OCI-M1 (cell line): ENCODE data around the gene MRPL22.
"Not testable (repeated sequence)": the region's sequence is repeated elsewhere in the genome, so short reads cannot be mapped to it uniquely, and the experiment has no call there.

Source experiments
- DNase-seq: peaks from one replicate; lab custom pipeline; 2025; lab: John Stamatoyannopoulos, UW

The MRPL22 gene

DNA sequence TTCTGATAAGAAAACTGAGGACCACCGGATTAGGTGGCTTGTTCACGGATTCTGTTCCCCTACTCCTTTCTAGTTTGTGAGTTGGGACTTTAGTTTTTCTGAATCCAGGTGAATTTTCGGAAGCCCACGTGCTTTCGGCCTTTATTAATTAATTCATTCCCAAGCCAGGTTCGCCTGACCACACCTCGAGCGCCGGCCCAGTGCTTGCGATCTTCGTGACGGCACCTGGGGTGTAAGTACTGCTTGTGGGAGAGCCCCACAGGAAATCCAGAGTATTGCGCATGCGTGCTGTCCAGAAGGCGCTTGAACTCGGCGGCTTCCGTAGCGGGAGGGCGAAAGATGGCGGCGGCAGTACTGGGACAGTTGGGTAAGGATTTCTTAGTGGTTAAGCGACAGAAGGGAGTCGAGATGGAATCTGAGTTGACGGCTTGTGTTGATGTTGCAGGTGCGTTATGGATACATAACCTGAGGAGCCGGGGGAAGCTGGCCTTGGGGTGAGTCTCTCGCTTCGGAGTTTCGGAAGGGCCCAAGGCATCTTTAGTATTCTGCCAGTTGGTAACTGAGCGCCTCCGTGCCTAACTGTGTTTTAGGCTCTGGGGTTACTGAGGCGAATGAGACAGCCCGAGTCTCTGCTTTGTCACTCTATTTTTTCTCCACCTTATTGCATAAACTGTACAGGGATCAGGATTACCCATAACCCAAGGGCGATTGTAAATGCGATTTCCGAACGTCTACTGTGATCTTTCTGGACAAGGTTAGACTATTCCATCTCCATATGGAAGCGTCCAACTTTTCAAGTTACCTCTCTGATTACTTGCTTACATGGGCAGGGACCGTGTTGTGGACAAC lies at the start of gene MRPL22:
MRPL22 (plus strand) TSS at position 302 of the 849 bp plus-strand sequence; CDS start at position 340, 38 bp downstream.
- peak; percentile 94 for DNase-seq

DNA sequence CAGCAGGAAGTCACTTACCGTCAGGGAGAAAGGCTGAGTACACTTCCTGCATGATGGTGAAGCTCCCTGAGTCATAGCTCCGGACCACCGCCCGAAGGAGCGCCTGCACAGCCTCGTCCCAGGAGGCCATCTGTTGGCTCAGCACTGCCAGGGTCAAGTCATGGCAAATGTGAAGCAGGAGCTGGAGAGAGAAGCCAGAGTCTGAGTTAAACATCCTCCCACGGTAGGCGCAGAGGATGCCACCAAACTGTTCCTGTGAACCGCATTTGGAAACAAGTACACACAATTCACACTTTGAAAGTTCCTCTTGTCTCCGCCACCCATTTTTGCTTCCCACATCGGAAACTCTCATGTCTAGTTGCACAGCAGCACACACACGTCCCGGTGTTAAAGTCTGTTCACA lies 48.5 kb upstream of the MRPL22 start:
- no peak for DNase-seq

DNA sequence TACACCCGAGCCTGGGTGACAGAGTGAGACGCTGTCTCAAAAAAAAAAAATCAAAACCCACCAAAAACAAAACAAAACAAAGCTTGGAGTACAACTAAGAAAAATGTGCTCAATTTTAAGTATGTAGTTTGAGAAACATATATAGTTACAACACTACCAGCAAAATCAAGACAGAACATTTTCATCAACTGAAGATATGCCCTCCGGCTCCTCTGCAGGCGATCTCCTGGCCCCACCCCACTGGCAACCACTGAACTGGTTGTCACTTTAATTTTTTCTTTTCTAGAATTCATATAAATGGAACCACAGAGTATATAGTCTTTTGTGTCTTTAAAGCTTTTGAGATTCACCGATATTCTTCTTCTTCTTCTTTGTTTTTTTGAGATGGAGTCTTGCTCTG lies 47.5 kb upstream of the MRPL22 start:
- DNase-seq = no peak

DNA sequence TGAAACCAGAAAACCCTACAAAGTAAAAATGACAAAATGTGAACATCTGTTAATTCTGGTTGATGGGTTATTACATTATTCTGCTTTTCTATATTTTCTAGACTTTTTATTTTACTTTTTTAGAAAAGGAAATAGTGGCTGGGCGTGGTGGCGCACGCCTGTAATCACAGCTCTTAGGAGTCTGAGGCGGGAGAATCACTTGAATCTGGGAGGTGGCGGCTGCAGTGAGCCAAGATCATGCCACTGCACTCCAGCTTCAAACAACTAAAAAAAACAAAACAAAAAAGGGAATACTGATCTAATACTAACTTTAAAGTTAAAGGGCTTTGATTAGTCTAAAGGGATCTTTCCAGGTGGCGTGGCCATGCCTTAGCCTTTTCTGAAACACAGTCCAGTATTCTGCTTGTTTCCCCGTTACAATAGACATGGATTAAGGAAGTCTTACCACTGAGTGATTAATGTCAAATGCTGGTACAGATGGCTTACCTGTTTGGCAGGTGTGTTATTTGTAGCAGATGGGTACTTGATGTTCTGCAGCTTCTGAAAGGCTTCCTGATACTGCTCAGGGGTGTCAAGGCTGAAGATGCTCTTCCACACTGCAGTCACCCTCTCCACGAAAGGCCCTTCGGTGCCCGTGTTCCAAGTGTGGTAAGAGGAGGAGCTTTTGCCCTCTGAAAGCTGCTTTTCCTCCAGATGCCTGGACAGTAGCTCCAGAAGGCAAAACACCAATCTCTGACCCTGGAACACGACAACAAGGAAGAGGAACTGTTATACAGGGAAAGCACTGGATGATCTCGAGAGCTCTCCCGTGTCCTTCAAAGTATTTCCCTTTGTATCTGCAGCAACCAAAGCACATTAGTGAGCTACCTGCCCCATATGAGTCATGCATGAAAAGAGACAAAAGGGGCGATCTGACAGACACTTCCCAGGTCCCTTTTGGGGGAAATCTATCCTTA lies 45.0 kb upstream of the MRPL22 start:
- no peak for DNase-seq

GRCh38 chr5:154896562-154897165 lies 44.2 kb upstream of the MRPL22 start:
- no peak for DNase-seq

DNA sequence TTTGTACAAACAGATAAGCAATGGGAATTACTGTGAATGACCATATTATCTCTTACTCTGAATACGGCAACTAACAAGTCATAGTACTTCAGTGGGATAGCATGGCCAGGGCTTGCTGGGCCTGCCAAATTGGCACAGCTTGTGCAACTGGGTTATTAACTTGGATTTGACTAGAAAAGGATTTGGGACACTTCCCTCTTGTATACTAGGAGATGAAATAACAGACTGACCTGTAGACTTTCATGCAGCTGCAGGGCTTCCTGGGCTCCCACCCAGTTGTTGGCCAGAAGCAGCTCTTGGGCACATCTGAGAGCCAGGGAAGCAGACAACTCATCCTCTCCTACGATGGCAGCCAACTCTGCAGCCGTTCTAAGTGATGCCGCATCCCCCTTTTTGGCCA lies 42.7 kb upstream of the MRPL22 start:
- no peak for DNase-seq

DNA sequence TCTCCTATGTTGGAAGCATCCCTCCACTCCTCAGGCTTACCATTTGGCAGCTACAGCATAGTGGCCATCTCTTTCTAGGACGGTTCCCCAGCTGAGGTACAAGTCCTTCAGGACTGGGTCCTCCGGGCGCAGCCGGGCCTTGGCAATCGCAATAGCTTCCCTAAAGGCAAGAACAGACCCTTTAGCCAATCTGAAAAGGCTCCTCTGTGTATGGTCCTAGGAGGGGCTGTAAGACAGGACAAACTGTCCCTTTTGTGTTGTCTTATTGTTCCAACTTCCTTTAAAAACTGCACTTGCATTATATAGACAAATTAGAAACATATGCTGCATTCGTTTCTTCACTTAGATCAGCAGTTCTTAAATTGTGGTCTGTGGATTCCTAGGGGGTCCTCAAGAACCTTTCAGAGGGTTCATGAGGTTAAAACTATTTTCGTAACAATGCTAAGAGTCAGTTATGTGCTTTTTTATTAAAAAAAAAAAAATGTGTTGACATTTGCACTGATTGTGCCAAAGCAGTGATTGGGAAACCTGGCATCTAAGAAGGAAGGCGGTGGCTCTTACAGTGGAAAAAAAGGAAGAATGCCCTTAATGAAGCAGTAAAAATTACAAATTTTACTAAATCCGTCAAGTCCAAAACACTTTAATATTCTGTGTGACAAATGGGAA lies 41.6 kb upstream of the MRPL22 start:
- no peak for DNase-seq

DNA sequence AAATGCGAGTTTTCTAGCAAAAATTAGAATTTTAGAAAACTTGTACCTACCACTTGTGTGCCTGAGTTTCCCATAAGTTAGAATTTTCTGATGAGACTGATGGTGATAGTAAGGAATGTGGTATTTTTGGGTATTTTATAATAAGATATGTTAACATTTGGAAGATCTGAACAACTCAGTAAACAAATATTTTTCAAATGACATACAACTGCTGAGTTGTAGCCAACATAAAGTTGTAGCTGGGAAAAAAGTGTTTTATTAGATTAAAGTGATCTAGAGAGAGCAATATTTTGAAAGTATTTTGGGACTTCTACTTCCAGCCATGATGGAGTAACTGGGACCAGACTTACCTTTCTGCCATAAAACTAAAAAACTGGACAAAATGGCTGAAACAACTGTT lies 40.8 kb upstream of the MRPL22 start:
- DNase-seq = no peak

- DNase-seq = no peak
Measured at GRCh38 chr5:154901276-154901675, 39.6 kb upstream of the MRPL22 start.

GRCh38 chr5:154901913-154902312 lies 39.0 kb upstream of the MRPL22 start:
- no peak for DNase-seq

DNA sequence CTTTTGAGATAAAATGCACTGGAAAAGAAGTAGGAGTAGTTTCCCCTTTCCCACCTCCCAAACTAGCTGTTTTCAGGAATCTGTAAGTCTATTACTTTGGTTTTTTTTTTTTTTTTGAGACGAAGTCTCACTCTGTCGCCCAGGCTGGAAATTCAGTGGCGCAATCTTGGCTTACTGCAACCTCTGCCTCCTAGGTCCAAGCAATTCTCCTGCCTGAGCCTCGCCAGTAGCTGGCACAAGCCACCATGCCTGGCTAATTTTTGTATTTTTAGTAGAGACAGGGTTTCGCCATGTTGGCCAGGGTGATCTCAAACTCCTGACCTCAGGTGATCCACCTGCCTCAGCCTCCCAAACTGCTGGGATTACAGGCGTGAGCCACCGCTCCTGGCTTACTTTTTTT lies 35.3 kb upstream of the MRPL22 start:
- DNase-seq = not testable (repeated sequence)

DNA sequence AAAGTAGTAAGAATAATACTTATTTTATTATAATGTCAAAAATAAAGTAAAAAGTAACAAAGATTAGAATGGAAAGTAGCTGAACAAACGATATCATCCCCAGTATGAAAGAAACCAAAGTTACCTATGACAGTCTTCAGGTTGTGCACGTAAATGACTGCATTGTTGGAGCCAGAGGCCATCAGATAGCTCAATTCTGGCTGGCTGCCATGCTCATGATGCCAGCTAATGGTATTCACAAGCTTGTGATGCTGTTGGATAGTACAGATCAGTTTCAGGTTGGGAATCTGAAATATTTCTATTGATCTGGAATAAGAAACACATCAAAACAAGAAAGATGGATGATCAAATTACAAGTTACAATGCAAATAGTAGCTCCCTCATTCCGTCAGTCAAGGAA lies 24.0 kb upstream of the MRPL22 start:
- DNase-seq = no peak

DNA sequence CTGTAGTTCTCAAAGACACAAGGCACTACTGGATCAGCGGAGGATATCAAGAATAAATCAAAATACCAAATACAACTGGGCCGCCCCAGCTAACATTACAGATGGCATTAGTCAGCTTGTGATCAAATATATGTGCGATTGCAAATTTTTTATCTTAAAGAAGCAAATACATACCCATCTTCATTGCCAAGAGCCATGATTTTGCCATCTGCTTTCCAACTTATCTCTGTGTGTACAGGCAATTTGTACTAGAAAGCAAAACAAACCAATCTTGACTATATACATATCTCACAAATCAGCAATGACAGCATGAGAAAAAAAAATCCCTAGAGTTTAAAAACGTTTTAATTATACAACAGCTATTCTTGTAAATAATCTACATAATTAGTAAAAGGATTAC lies 23.1 kb upstream of the MRPL22 start:
- no peak for DNase-seq

GRCh38 chr5:154923441-154924430 lies 17.1 kb upstream of the MRPL22 start:
- no peak for DNase-seq

DNA sequence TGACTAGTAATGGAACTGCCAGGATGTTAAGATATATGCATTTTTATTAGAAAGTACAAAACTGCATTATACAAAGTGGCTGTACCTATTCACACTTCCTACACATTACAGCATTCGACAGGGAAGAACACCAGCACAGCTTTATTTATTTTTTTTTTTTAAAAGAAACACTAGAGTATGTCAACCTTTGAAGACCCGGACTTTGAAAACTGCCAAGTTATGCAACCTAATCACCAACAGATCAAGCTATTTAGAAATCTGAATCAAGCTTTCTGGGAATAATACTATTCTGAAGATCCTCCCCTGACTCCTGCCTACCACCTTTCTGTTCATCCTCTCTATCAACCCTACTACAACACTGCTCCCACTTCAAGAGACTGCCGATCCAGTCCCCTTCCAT lies 7.3 kb upstream of the MRPL22 start:
- DNase-seq = no peak

DNA sequence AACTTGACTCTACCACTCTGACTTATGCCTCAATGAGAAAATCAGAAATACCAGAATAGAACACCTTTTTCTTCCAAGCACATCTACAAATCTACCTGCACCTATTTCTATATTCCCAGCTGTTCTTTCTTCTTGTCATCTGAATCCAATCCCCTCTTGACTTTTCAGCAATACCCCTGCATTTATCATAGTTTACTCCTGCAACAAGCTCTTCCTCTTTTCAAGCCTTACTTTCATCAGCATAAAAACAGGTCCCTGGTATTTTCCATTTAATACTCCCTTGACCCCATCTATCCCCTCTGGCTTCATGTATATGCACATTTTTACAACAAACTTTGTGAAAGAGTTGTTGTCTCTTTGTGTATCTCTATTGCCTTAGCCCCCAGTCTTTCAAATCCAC lies 6.0 kb upstream of the MRPL22 start:
- no peak for DNase-seq

DNA sequence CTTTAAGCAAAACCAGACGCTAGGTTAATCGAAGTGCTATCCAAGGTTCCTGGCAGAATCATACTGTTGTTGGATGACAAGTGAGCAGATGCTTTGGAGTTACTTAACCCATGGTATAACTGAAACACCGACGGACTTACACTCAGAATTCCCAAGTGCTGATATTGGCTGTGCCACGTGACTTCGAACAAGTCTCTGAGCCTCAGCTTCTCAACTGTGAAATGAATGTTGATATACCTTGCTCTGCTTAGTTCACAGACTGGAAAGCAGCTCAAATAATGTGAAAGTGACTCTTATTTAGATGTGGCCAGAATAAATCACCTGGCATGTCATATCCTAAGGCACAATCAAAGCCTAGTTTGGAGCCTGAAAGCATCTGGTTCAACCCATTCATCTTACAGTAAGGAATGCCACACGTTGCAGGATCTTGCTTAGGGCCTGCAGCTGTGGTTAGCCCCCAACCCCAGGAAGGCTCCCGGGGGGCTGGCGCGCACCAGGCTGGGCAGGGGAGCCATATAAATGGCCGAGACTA lies 3.6 kb upstream of the MRPL22 start:
- peak; percentile 52 for DNase-seq

- DNase-seq = peak; percentile 94
Measured at GRCh38 chr5:154937718-154938466, 3.0 kb upstream of the MRPL22 start, which contains the start of gene GEMIN5. TSS of gene GEMIN5 (minus strand) at chr5:154938211. CDS start at chr5:154938133, 78 bp downstream.

DNA sequence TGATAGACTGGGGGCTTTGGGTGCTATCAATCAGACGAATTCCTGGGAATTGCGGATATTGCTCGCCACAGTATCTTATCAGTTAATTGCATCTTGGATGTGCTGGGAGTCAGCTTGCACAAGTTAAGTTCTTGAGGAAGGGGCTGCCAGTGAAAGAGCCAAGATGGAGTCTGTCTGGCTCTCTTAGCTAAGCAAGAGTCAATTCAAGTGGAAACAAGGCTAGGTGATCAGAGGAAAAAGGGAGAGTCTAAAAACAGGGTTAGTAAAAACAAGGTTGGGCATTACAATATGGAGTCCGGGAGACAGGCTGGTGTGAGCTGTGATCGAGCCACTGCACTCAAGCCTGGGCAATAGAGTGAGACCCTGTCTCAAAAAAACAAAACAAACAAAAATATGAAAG lies 1.5 kb upstream of the MRPL22 start:
- DNase-seq = not testable (repeated sequence)

- no peak for DNase-seq
Measured at GRCh38 chr5:154940375-154940771, 500 bp upstream of the MRPL22 start.
